IMR-90 (cell line): ENCODE measurements around the gene ERVW-1. TPM values are rescaled to one million over a fixed set of nuclear protein-coding genes. Genes with fewer than 3 reads are reported as not detected.

Experiments
- ATAC-seq: fragments of 200-7000 bp; cut with Tn5 transposase; 2 replicates; pipeline ENCODE4 v1.9.1; 2020; ENCODE audit warnings: low read depth, mild to moderate bottlenecking, moderate library complexity
- BruUV-seq: library from RNA; stranded (reverse); fragments of 400-500 nt; replicated peaks from 2 replicates; lab custom pipeline; 2021; lab: Mats Ljungman, UMichigan
- CTCF ChIA-PET: fragments of 300-600 bp; formaldehyde crosslinking; extraction: SDS; loops from one replicate; lab custom pipeline; 2021; ENCODE audit warnings: antibody characterized with exemption; lab: Yijun Ruan, JAX
- POLR2A ChIA-PET: fragments of 300-600 bp; sonication (Branson Sonifier 250); formaldehyde crosslinking; loops from one replicate; lab custom pipeline; 2022; ENCODE audit warnings: antibody characterized with exemption; ENCODE audit not compliant: unreplicated experiment; lab: Charles Lee
- DNase-seq: peaks from one replicate; pipeline ENCODE4 v3.0.0; 2013
- H2AFZ ChIP-seq: replicated peaks from 2 replicates; pipeline ENCODE3; 2013; ENCODE audit warnings: low read length, mild to moderate bottlenecking; ENCODE audit not compliant: poor library complexity
- H2AK5ac ChIP-seq: 2 replicates; pipeline ENCODE4 v1.6.1; 2013; ENCODE audit warnings: low read depth, low read length, inconsistent platforms
- H2AK9ac ChIP-seq: replicated peaks from 2 replicates; pipeline ENCODE3; 2013; ENCODE audit warnings: mild to moderate bottlenecking, low read depth, low read length, moderate library complexity; ENCODE audit not compliant: poor library complexity
- H2BK120ac ChIP-seq: 2 replicates; pipeline ENCODE4 v1.6.1; 2013; ENCODE audit warnings: low read depth, low read length, inconsistent platforms
- H2BK15ac ChIP-seq: 3 replicates; pipeline ENCODE4 v1.6.1; 2013; ENCODE audit warnings: low read depth, low read length, inconsistent platforms
- H2BK20ac ChIP-seq: 2 replicates; pipeline ENCODE4 v1.6.1; 2013; ENCODE audit warnings: low read depth, mild to moderate bottlenecking, inconsistent platforms, low read length, moderate library complexity
- H2BK5ac ChIP-seq: 2 replicates; pipeline ENCODE4 v1.6.1; 2013; ENCODE audit warnings: mild to moderate bottlenecking, low read depth, low read length, inconsistent platforms; ENCODE audit not compliant: poor library complexity, severe bottlenecking
- H3K14ac ChIP-seq: replicated peaks from 2 replicates; pipeline ENCODE4 v1.6.1; 2013; ENCODE audit warnings: low read depth, low read length, inconsistent platforms
- H3K18ac ChIP-seq: 2 replicates; pipeline ENCODE4 v1.6.1; 2013; ENCODE audit warnings: low read depth, low read length, control low read depth
- H3K23ac ChIP-seq: 2 replicates; pipeline ENCODE4 v1.6.1; 2013; ENCODE audit warnings: low read depth, low read length, inconsistent platforms
- H3K27ac ChIP-seq: 2 replicates; pipeline ENCODE4 v1.5.1; 2013; ENCODE audit warnings: mild to moderate bottlenecking, control low read depth, low read length; ENCODE audit not compliant: insufficient read depth
- H3K27me3 ChIP-seq: 2 replicates; pipeline ENCODE4 v1.6.1; 2013; ENCODE audit warnings: low read length; ENCODE audit not compliant: control insufficient read depth, insufficient read depth
- H3K36me3 ChIP-seq: 2 replicates; pipeline ENCODE4 v1.6.1; 2013; ENCODE audit warnings: low read length, mixed read lengths; ENCODE audit not compliant: control insufficient read depth, insufficient read depth
- H3K4ac ChIP-seq: 2 replicates; pipeline ENCODE4 v1.6.1; 2013; ENCODE audit warnings: low read depth, low read length, inconsistent platforms
- H3K4me1 ChIP-seq: 2 replicates; pipeline ENCODE4 v1.6.1; 2013; ENCODE audit warnings: low read length, mixed read lengths; ENCODE audit not compliant: control insufficient read depth, insufficient read depth
- H3K4me2 ChIP-seq: 2 replicates; pipeline ENCODE4 v1.6.1; 2013; ENCODE audit warnings: low read depth, mild to moderate bottlenecking, control low read depth, low read length, moderate library complexity
- H3K4me3 ChIP-seq: 2 replicates; pipeline ENCODE4 v1.5.1; 2013; ENCODE audit warnings: low read depth, mild to moderate bottlenecking, control low read depth, low read length, moderate library complexity; ENCODE audit not compliant: insufficient read depth
- H3K56ac ChIP-seq: 2 replicates; pipeline ENCODE4 v1.6.1; 2013; ENCODE audit warnings: low read length, inconsistent platforms; ENCODE audit not compliant: insufficient read depth; ENCODE audit errors: extremely low read depth
- H3K79me1 ChIP-seq, 2 experiments: 2 replicates each; pipeline ENCODE4 v1.6.1; 2013; ENCODE audit warnings: low read length in 2 of 2, inconsistent platforms in 1 of 2, low read depth in 1 of 2
- H3K9ac ChIP-seq: 2 replicates; pipeline ENCODE4 v1.6.1; 2013; ENCODE audit warnings: low read depth, low read length, control low read depth
- H3K9me1 ChIP-seq: 2 replicates; pipeline ENCODE4 v1.6.1; 2013; ENCODE audit warnings: low read length, inconsistent platforms; ENCODE audit not compliant: insufficient read depth
- H3K9me3 ChIP-seq: 2 replicates; pipeline ENCODE4 v1.6.1; 2013; ENCODE audit warnings: low read length; ENCODE audit not compliant: control insufficient read depth, insufficient read depth
- H4K20me1 ChIP-seq: 2 replicates; pipeline ENCODE4 v1.6.1; 2013; ENCODE audit warnings: low read length, inconsistent platforms; ENCODE audit not compliant: insufficient read depth
- H4K5ac ChIP-seq: 2 replicates; pipeline ENCODE4 v1.6.1; 2013; ENCODE audit warnings: mild to moderate bottlenecking, low read depth, low read length, control low read depth
- H4K8ac ChIP-seq, 2 experiments: 2 replicates each; pipeline ENCODE4 v1.6.1; 2013; ENCODE audit warnings: low read depth in 2 of 2, low read length in 2 of 2, control low read depth in 1 of 2, inconsistent platforms in 1 of 2
- H4K91ac ChIP-seq: 2 replicates; pipeline ENCODE4 v1.6.1; 2013; ENCODE audit warnings: low read depth, low read length, inconsistent platforms; ENCODE audit not compliant: insufficient read depth
- BHLHE40 ChIP-seq: fragments of 150-350 bp; IDR thresholded peaks from 2 replicates; pipeline ENCODE4 v1.6.1; 2016; ENCODE audit warnings: mild to moderate bottlenecking, low read depth, low read length
- CEBPB ChIP-seq: IDR thresholded peaks from 2 replicates; pipeline ENCODE4 v1.6.1; 2012; ENCODE audit warnings: low read depth, low read length, improper control_type of control experiment
- CHD1 ChIP-seq: IDR thresholded peaks from 2 replicates; pipeline ENCODE4 v1.6.1; 2012; ENCODE audit warnings: low read depth, low read length, improper control_type of control experiment
- MXI1 ChIP-seq: IDR thresholded peaks from 2 replicates; pipeline ENCODE4 v1.6.1; 2012; ENCODE audit warnings: low read depth, mild to moderate bottlenecking, low read length, moderate library complexity, borderline replicate concordance
- NFE2L2 ChIP-seq: fragments of 150-350 bp; IDR thresholded peaks from 2 replicates; pipeline ENCODE4 v1.6.1; 2016; ENCODE audit warnings: low read depth, mild to moderate bottlenecking, low read length
- RAD21 ChIP-seq: IDR thresholded peaks from 2 replicates; pipeline ENCODE4 v1.6.1; 2012; ENCODE audit warnings: low read length, improper control_type of control experiment
- WGBS, 2 experiments: methylation state at CpG; one replicate each; pipeline versions ENCODE4 v1.1.5 to v1.1.7; 2013; ENCODE audit warnings: missing lambda C conversion rate in 2 of 2; ENCODE audit not compliant: insufficient read length in 1 of 2; ENCODE audit errors: extremely low coverage in 2 of 2; 5-methylcytosine and 5-hydroxymethylcytosine counted together
- dilution Hi-C: fragments of 300-500 bp; cut with HindIII; formaldehyde crosslinking; loops from one replicate; pipeline ENCODE4 v1.14.3; 2018; ENCODE audit warnings: low sequenced_read_pairs; ENCODE audit not compliant: unreplicated experiment
- in situ Hi-C: fragments of 300-500 bp; cut with MboI; formaldehyde crosslinking; loops from 3 replicates; pipeline ENCODE4 v1.14.3; 2019; ENCODE audit warnings: low sequenced_read_pairs, inconsistent platforms, mixed read lengths
- intact Hi-C: fragments of 100-400 bp; cut with micrococcal nuclease; formaldehyde crosslinking; loops from 2 replicates; pipeline ENCODE4 v1.10.0; 2022
- polyA plus RNA-seq, 3 experiments: library from polyadenylated mRNA; depleted of rRNA; stranded (reverse); fragments of >200 nt; gene quantifications; 2 replicates each; pipeline ENCODE4 v1.2.3, GENCODE V29; 2012; ENCODE audit warnings: low replicate concordance in 1 of 3
- total RNA-seq: library from RNA; depleted of rRNA; stranded (reverse); fragments of >200 nt; gene quantifications from 2 replicates; pipeline ENCODE4 v1.2.3, GENCODE V29; 2012
- TF ChIP-seq, protein P1 (sequence below): conservative IDR thresholded peaks from 2 replicates; pipeline ENCODE4 v1.5.1; 2012; ENCODE audit warnings: mild to moderate bottlenecking, low read depth, low read length, improper control_type of control experiment

ERVW-1 gene
- total and polyA plus RNA-seq, 2 of the 4 experiments (the other 2 are of a cell fraction): not detected

DNA sequence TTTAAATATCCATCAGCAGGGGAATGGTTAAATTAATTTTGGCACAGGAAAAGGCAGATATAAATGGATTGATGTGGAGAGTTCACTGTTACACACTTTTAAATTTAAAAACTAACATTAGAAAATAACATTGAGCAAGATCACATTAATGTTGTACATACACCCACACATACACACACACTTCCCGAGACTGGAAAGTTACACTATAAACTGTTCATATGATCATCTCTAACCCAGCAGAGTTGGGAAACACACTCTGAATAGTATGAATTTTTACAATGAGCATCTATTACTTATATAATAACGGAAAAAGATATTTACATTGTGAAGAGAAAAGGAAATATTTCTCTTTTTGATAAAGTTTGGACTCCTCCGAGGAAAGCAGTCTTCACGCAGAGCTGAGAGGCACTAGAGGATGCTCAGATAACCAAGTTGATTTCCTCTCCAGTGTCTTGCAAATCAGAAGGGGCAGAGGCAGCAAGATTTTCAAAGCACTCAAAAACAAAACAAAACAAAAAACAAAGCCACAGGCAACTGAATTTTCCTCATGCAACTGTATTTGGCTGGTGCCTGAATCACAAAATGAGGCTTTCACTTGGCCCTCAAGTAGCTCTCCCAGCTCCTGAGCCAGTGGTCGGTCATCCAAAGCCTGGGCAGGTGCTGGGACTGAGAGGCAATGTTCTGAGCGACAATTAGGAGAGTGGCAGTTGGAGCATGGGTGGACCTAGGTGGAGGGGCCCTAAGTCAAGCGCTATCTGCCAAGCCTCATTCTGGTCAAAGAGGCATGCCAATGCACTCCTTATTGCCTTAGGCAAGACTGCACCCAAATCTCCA is 40.9 kb downstream of the ERVW-1 start:
- no TSS peak for BruUV-seq
- 29% methylated on average over 1 of the region's 7 CpGs; no CpG with 5 or more reads in 1 of the 2 experiments for whole genome bisulfite sequencing, 2 experiments
- Histone ChIP-seq H3K14ac (no peak overlapping the region), H3K56ac (no peak overlapping the region), H4K5ac (no peak overlapping the region), H4K20me1 (no peaks in the 10 kb centered on the region), H3K18ac (no peak overlapping the region), H2AK5ac (no peak overlapping the region), H3K9me1 (no peaks in the 10 kb centered on the region; the same call in 1 of the 2 replicates), H3K27ac (no peak overlapping the region), H4K8ac (no peak overlapping the region), H3K36me3 (no peaks in the 10 kb centered on the region), H3K79me1 (no peaks in the 10 kb centered on the region), H3K4ac (no peak overlapping the region), H3K23ac (no peak overlapping the region), H4K91ac (no peak overlapping the region), H3K4me1 (no peaks in the 10 kb centered on the region), H3K4me3 (no peak overlapping the region), H2BK120ac (no peak overlapping the region), H3K9me3 (no peaks in the 10 kb centered on the region), H3K4me2 (no peak overlapping the region), H2AK9ac (no peak overlapping the region), H3K9ac (no peak overlapping the region), H2AFZ (no peak overlapping the region), H2BK15ac (no peak overlapping the region), H2BK5ac (no peak overlapping the region), H3K27me3 (peaks cover 11% of the 10 kb centered on the region), H2BK20ac (no peak overlapping the region)
- ChIA-PET CTCF (interaction anchor here (0.9 to 1.5 kb wide), 2 partner anchors 10 to 13 kb away, joined by 4 to 7 read pairs; partner anchors contain the start of gene GATAD1), POLR2A (interaction anchor here (0.7 kb wide), 1 partner anchor 498 kb away, joined by 4 read pairs; no protein-coding TSS in a partner anchor)
- TF ChIP-seq RAD21: no peak
- TF ChIP-seq, protein P1, sequence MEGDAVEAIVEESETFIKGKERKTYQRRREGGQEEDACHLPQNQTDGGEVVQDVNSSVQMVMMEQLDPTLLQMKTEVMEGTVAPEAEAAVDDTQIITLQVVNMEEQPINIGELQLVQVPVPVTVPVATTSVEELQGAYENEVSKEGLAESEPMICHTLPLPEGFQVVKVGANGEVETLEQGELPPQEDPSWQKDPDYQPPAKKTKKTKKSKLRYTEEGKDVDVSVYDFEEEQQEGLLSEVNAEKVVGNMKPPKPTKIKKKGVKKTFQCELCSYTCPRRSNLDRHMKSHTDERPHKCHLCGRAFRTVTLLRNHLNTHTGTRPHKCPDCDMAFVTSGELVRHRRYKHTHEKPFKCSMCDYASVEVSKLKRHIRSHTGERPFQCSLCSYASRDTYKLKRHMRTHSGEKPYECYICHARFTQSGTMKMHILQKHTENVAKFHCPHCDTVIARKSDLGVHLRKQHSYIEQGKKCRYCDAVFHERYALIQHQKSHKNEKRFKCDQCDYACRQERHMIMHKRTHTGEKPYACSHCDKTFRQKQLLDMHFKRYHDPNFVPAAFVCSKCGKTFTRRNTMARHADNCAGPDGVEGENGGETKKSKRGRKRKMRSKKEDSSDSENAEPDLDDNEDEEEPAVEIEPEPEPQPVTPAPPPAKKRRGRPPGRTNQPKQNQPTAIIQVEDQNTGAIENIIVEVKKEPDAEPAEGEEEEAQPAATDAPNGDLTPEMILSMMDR: no peak
- TF ChIP-seq CHD1: no peak
- no peak for TF ChIP-seq CEBPB
- no peak for TF ChIP-seq BHLHE40
- no peak for TF ChIP-seq MXI1
- no peak for TF ChIP-seq NFE2L2
- no peak; the same call in 1 of the 2 replicates for ATAC-seq
- in situ Hi-C loops (no loop called here), dilution Hi-C loops (no loop called here), intact Hi-C loops (no loop called here)
- DNase-seq: peak; percentile 11
